ENCODE results near the gene SMPX.

The SMPX gene

GRCh38 chrX:21711129-21711847 lies 46.6 kb downstream of the SMPX start:
- no peak for FAIRE-seq

DNA sequence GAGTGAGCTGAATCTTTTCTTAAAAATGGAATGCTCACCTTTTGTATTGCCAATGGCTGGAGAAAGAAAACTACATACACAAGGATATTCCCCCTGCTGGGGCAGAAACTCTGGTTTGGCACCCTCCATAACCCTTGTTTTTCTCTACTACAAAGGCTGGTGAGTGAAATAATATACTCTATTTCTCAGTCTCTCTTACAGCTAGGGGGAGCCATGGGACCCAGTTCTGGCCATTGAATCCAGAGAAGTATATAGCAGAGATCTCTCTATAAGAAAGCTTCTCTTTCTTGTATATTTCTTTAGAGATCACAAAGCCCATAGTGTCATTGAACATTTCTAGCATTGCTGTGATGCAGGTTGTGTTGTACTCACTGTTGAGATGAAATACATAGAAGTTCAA lies 49.8 kb downstream of the SMPX start:
- FAIRE-seq, result no peak

GRCh38 chrX:21705225-21705624 lies 52.7 kb downstream of the SMPX start:
- no peak for FAIRE-seq

DNA sequence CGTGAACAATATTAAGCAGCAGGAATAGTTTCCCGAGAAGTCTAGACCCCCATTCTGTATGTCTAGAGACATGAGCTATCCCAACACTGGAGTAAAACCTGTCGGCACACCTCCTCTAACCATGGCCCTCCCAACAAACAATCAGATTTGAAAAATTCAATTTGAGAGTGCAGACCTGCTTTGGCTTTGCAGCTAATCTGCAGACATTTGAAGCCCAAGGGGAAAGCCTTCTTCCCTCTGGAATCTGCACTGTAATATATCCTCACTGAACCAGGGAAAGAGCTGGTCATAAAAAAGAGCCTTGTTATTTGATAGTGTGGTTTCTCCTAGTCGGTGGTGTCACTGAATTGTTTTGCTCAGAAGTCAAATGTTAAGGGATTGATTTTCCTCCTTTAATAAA lies 55.2 kb downstream of the SMPX start:
- no peak for FAIRE-seq

DNA sequence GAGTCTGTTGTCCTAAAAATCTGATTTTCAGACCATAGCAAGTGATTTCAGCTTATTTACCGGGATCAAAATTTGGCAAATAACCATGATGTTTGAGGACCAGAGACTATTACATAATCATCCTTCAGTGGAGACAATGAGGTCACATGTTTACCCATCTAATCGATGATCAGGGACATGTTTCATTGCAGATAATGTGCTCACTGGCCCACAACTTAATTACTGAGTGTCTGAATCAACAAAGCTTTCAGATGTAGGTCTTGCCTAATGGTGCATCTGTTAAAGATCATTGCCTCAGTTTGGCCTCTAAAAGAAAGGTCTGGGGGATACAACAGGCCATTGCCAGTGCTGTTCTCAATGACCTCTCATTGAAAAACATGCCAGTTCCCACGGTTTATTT lies 56.9 kb downstream of the SMPX start:
- peak; percentile 81 for FAIRE-seq

- no peak for FAIRE-seq
Measured at GRCh38 chrX:21700275-21700674, 57.6 kb downstream of the SMPX start.

- no peak for FAIRE-seq
Measured at GRCh38 chrX:21699136-21699535, 58.8 kb downstream of the SMPX start.

- no peak for FAIRE-seq
Measured at GRCh38 chrX:21698272-21698671, 59.6 kb downstream of the SMPX start.

DNA sequence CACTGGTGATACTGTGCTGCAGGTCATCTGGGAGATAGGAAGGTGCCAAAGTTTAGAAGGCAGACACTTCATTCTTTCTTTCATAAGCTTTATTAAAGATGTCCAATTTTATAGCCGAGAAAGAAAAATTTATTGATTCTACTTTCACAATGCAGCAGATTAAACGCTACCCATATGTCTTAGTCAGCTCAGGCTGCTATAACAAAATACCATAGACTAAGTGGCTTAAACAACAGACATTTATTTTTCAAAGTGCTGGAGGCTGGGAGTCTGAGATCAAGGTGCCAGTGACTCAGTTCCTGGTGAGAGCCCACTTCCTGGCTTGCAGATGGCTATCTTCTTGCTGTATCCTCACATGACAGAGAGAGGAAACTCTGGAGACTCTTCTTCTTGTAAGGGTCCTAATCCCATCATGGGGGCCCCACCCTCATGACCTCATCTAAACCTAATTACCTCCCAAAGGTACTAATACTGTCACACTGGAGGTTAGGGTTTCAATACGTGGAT lies 66.4 kb downstream of the SMPX start:
- no peak for FAIRE-seq

GRCh38 chrX:21683941-21684340 lies 74.0 kb downstream of the SMPX start:
- FAIRE-seq, result peak; percentile 98

DNA sequence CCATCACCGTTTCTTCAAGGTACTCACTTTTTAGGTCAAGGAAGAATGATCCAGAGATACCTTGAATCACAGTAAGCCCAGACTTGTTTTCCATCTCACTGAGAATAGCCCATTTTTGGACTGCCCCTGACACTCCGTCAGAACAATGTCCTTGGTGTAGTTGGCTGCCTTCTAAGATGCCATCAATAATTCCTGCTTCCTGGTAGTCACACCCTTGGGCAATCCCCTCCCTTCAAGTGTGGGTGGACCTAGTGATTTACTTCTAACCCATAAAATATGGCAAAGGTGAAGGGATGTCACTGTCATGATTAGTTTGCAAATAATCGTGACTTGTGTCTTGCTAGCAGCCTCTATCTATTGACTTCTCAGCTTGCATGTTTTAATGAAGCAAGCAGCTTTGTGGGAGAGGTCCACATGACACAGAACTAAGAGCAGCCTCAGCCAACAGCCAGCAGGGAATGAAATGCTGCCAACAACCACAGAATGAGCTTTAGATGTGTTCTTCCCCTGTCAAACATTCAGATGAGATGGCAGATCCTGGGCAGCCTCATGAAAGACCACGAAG lies 79.8 kb downstream of the SMPX start:
- no peak for FAIRE-seq

DNA sequence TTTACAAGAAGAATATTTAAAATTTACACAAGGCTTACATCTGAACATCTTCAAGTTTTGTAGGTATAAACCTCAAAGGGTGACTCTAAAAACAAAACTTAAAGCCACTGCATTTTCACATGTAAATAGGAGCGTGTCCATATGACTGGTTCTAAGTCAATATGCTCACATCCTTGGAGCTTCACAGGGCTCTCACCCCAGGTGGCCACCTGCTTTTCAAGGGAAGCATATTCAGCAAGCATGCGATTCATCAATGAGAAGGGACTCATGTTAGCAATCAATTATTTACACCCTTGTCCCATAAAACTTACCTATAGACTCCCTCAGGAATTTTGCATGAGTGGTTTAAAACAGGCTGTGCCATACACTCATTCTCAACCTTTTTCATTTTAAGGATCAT lies 82.0 kb downstream of the SMPX start:
- FAIRE-seq, result no peak

DNA sequence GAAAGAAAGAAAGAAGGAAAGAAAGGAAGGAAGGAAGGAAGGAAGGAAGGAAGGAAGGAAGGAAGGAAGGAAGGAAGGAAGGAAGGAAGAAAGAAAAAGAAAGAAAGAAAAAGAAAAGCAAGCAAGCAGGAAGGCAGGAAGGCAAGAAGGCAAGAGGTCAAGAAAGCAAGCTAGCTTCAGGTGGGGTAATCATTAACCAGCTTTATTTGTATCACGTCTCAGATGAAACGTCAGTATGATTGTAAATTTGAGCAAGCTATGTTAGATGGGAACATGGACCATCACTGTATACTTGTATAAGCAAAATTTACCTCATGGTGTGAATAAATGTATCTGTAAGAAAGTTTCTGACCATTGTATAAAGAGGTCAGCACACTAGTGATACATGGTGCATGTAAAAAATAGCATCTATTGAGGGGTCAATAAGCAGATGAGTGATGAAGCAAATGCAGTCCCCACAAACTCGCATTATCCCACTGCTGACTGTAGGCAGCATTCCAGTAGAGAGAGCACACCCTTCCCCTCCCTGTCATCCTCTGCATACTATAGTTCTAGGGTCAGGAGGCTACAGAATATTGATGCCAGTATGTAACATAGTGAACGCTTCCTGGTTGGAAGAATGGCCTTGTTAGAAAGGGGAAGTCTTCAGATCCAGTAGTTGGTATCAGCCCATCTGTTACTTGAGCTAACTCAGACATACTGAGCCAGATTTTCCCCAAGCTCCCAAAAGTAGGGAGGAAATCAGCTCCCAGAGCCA lies 83.3 kb downstream of the SMPX start:
- no peak for FAIRE-seq

GRCh38 chrX:21666679-21667078 lies 91.2 kb downstream of the SMPX start:
- no peak for FAIRE-seq

- FAIRE-seq, result no peak
Measured at GRCh38 chrX:21666252-21666651, 91.7 kb downstream of the SMPX start.

GRCh38 chrX:21662761-21663160 lies 95.2 kb downstream of the SMPX start:
- FAIRE-seq, result no peak

DNA sequence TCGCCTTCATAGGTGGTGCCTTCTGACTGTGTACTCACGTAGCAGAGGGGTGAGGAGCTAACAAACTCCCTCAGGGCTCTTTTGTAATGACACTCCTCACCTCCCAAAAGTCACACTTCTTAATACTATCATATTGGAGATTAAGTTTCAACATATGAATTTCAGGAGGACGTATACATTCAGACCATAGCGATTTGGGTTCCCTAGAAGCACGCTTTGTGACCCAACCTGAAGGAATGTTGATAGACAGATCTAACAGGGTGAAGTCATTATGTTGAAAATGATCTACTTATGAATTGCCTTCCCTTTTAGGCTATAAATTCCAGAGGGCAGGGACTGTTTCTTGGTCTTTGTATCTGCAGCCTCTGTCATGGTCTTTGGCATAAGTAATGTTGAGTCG lies 96.6 kb downstream of the SMPX start:
- no peak for FAIRE-seq

DNA sequence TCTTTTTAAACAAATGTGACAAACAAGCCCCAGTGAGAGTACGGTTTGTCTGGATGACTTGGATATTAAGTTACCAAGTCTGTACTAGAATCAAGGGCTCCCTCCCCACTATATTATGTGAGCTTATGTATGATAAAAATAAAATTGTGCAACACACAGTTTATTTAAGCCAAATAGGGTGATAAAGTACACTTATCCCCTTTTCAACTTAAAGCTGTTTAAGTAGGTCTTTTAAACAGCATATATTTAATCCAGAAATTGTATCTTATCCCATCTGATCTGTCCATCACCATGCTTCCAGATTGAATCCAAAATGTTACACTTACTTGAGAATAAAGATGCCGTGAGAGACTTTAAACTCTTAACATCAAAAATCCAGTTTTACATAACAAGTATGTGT lies 97.8 kb downstream of the SMPX start:
- no peak for FAIRE-seq

DNA sequence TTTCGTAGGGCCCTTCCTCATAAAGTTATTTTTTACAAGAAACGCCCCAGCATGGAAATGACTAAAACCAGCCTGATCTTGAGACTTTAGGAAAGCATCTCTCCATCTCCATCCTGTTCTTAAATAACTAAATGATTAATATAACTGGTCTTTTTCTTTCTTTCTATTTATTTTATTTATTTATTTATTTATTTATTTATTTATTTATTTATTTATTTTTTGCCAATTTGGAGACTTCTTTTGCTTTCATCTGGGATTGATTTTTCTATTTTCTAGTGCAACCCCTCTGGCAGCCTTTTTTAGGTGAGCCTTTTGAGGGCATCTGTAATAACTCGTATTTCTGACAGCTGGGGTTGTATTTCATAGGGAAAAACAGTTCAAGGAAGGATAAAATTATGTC lies 98.6 kb downstream of the SMPX start:
- FAIRE-seq, result no peak

GRCh38 chrX:21658746-21659145 lies 99.2 kb downstream of the SMPX start:
- FAIRE-seq, result no peak

- FAIRE-seq, result no peak
Measured at GRCh38 chrX:21658152-21658737, 99.7 kb downstream of the SMPX start, which contains the start of gene KLHL34. KLHL34 (minus strand) TSS chrX:21658330; CDS start chrX:21657788, 542 bp downstream.

DNA sequence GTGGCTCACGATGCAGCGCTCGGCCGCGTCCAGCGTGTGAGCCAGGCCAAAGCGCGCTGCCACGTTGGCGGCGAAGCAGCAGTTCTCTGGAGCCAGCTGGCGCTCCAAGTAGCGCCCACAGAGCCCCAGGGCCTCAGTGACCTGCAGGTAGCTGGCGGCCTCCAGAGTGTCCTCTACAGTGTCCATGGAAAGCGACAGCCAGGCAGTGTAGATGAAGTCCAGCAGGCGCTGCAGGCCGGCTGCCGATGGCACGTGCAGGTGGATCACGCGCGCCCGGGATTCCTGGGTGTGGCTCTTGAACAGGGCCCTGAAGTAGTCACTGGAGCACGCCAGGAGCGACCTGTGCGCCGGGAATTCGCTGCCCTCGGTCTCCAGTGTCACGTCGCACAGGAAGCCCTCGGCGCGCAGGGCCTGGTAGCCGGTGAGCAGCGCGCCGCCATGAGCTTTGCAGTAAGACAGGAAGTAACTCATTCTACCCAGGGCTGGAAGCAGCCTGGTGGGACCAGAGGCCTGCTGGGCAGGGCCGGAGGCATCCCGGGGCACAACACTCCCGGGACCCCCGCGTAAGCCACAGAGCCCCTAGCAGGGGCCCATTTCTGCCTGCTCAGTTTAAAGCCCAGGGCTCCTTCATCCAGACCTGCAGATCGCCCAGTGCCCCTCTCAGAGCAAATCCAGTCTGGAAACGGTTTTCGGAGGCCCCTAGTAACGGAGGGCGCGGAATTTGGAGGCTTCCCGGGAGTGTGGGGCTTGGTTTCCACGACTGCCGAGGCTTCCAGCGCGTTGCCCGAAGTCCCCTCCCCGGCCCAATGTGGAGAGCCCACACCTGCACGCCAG lies 100.4 kb downstream of the SMPX start:
- FAIRE-seq, result no peak
